ENCODE measurements around the gene PIGBOS1.

- TF ChIP-seq, protein P1, sequence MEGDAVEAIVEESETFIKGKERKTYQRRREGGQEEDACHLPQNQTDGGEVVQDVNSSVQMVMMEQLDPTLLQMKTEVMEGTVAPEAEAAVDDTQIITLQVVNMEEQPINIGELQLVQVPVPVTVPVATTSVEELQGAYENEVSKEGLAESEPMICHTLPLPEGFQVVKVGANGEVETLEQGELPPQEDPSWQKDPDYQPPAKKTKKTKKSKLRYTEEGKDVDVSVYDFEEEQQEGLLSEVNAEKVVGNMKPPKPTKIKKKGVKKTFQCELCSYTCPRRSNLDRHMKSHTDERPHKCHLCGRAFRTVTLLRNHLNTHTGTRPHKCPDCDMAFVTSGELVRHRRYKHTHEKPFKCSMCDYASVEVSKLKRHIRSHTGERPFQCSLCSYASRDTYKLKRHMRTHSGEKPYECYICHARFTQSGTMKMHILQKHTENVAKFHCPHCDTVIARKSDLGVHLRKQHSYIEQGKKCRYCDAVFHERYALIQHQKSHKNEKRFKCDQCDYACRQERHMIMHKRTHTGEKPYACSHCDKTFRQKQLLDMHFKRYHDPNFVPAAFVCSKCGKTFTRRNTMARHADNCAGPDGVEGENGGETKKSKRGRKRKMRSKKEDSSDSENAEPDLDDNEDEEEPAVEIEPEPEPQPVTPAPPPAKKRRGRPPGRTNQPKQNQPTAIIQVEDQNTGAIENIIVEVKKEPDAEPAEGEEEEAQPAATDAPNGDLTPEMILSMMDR (IDR thresholded peaks at IDR 0.05): no peak
- TF ChIP-seq POLR2AphosphoS5 (IDR thresholded peaks at IDR 0.05) (no peak), POLR2A (IDR thresholded peaks at IDR 0.05) (no peak), EP300 (IDR thresholded peaks at IDR 0.05) (no peak)
Measured at GRCh38 chr15:55277116-55277564, 41.8 kb downstream of the PIGBOS1 start.
